ENCODE data around the gene HIPK4.
"Not testable (repeated sequence)": the region's sequence is repeated elsewhere in the genome, so short reads cannot be mapped to it uniquely, and the experiment has no call there.

HIPK4 gene

GRCh38 chr19:40415768-40416167 lies 25.8 kb upstream of the HIPK4 start:
- DNase-seq: no peak

GRCh38 chr19:40414542-40415535 lies 24.9 kb upstream of the HIPK4 start:
- DNase-seq: no peak

DNA sequence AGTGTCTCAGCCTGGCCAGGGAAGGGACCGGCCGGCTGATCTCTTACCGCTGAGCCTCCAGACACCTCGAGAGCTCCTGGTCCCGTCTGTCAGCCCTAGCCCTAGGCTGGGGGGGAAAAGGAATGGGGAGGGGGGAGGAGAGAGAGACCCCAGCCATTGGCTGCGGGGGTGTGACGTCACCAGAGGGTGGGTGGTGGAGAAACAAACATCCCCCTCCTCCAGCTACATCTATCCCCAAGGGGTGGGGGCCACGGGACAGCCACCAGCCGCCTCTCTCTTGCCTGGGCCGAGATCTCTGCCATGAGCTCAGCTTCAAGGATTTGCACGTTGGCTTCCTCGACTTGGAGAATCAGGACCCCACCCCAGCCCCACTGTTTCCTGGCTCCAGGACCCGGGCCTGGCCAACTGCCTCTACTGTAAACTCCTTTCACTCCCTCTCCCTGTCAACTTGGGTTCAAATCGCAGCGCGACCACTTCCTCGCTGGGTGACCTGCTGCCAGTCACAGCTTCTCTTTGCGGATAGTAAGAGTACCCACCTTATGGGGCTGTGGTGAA lies 23.4 kb upstream of the HIPK4 start, which contains the start of gene PRX:
Gene PRX, minus strand, starts transcription at position 88 of the 555 bp plus-strand sequence. CDS start 5,446 bp downstream, outside the sequence.
- no peak for DNase-seq

GRCh38 chr19:40412866-40413265 lies 22.9 kb upstream of the HIPK4 start:
- DNase-seq: no peak

DNA sequence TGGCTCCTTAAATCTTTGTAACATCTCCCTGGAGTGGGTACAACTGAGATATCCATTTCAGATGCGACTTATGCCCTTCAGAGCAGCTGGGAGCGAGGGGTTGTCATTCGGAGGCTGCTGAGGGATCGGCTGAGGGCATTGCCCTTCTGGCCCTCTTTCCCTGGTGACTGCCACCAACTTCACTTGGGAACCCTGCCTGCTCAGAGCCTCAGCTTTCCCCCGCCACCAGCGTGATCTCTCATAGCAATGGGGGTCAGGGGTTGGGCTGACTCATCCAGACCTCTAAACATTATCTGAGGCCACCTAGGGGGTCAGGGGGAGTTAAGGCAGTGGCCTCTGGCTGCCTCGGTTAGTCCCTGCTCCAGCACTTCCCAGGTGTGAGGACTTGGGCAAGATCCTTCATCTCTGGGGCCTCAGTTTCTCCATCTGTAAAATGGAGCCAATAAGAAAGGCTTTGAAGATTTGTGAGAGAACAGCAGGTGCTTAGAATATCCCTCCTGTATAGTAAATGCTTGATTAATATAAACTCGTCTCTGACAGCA lies 22.0 kb upstream of the HIPK4 start:
- DNase-seq: no peak

GRCh38 chr19:40411125-40411842 lies 21.3 kb upstream of the HIPK4 start:
- no peak for DNase-seq

DNA sequence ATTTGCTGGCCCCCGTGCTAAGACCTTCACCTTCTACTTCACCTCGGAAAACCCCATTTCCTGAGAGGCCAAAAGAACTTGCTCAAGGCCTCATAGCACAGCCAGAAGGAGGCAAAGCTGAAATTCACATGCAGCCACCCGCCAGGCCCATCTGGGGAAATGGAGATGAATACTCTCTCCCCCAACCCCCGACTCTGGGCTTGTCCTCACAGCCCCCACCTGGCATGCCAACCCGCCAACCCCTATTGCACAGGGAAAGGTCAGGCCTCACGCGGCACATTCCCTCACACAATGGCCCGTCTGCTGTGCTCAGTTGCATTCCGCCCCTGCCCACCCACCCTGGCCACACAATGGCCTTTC lies 20.0 kb upstream of the HIPK4 start:
- no peak for DNase-seq

GRCh38 chr19:40408598-40408925 lies 18.6 kb upstream of the HIPK4 start:
- not testable (repeated sequence) for DNase-seq

DNA sequence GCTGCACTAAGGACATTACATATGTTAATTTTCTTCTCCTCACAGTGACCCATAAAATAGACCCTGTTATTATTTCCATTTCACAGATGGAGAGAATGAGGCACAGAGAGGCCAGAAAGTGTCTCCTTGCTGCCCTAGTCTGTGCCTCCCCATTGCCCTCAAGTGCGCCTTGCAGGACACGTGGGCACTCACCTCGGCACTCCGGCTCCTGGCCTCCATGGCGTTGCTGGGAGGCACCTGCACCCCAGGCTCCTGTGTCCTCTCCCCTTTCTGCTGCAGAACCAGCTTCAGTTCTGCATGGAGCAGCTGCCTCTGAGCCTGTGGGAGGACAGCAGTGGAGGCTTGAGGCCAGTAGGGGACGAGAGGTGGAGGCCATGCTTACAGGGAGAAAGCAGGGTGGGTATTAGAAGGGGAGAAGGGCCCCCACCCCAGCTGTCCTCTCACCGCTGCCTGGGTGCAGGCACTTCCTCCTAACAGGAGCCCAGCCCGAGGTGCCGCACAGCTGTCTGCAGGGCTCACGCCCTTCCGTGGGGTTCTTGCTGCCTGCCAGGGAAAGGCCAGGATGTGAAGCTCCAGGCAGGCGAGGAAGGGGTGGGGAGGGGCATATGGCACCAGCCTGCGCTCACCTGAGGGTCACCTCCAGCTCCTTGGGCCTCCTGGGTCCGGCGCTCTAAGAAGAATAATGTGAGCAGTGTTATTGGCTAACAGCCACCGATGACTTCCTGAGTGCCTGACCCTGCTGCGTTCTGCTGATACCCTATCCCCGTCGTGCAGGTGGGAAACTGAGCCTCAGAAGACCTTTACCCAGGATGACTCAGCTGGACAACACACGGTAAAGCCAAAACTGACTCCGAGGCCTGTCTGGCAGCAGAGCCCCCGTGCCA lies 18.0 kb upstream of the HIPK4 start:
- no peak for DNase-seq

GRCh38 chr19:40403262-40403984 lies 13.4 kb upstream of the HIPK4 start:
- peak; percentile 71 for DNase-seq

DNA sequence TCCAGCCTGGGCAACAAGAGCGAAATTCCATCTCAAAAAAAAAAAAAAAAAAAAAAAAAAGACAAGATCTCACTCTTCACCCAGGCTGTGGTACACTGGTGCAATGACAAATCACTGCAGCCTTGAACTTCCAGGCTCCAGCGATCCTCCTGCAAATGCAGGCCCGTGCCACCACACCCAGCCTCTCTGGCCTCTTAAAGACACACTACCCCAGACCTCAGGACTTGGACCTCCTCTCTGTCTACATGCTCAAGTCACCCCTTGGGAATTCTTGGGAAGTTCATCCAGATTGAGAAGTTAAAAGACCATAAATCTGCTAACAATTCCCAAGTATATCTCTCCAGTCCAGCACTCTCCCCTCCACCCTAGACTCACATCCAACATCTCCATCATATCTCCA lies 10.6 kb upstream of the HIPK4 start:
- DNase-seq: no peak

GRCh38 chr19:40398417-40399131 lies 8.6 kb upstream of the HIPK4 start:
- peak; percentile 43 for DNase-seq

DNA sequence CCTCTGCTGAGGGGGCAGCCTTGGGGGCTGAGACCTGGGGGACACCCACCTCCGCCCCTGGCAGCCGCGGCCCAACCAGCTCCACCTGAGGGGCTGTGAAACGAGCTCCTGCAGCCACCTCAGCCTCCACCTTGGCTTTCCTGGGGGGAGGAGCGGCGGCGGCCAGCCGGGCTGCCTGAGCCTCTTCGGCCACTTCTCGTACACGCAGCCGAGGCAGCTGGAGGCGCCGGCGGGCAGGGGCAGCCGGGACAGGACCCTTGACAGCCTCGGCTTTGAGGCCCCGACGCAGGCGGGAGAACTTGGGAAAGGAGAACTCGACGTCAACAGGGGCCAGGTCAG lies 7.6 kb upstream of the HIPK4 start:
- DNase-seq: no peak

GRCh38 chr19:40396886-40397567 lies 7.0 kb upstream of the HIPK4 start:
- DNase-seq: no peak

- no peak for DNase-seq
Observed at GRCh38 chr19:40395956-40396355, 6.0 kb upstream of the HIPK4 start.

- no peak for DNase-seq
Observed at GRCh38 chr19:40394816-40395210, 4.8 kb upstream of the HIPK4 start.

DNA sequence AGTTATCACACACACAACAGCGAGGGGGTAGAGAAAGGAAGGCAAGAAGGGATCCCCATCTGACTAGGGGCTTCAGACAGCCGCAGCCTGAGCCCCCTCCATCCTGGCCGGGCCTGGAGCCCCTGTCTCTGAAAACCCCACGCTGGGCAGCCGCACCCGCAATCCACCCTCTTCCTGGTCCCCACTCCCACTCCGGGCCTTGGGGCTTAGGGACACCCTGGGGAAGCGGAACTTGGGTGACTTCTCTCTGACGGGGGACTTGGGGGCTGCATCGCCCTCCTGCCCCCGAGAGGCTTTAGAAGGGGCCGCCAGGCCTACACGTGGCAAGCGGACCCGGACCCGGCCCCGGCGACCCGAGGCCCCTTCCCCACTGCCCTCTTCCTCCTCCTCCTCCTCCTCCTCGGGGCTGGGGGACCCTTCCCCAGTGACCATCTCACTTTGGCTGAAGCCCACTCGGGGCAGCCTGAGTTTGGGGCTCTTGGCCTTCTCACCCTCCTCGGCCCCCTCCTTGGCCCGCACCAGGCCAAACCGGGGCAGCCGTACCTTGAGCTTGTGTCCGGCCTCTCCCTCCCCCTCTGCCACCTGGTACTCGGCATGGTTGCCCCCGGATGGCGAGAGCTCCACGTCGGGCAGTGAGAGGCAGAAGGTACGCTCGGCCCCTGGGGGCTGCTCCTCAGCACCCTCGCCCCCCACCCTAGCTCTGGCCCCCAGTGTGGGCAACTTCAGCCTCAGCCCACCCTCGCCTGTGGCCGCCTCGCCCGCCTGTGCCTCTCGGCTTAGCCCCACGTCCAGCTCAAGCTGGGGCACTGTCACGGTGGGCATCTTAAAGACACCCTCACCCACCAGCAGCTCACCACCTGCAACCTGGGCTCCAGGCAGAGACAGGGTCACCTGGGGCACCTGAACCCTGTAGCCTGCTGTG lies 4.2 kb upstream of the HIPK4 start:
- no peak for DNase-seq

DNA sequence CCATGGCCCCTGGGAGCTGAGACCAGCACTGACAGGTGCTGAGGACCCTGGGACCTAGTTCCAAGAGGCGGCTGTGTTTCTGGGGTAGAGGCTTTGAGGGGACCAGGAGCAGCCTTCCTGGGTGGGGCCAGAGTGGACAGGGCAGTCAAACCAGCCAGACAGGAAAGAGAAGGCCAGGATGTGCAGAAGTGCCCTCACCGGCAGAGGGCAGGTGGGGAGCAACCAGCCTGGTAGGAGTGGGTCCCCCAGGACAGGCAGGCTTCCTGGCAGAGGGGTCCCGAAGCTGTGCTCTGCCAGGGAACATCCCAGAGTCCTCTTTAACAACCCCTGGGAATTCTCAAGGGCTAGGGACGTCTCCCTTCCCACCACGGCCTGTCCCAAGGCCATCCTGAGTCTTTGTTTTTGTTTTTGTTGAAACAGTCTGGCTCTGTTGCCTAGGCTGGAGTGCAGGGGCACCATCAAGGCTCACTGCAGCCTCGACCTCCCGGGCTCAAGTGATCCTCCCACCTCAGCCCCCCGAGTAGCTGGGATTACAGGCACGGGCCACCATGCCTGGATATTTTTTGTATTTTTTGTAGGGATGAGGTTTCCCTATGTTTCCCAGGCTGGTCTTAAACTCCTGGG lies 3.0 kb upstream of the HIPK4 start:
- DNase-seq: no peak

DNA sequence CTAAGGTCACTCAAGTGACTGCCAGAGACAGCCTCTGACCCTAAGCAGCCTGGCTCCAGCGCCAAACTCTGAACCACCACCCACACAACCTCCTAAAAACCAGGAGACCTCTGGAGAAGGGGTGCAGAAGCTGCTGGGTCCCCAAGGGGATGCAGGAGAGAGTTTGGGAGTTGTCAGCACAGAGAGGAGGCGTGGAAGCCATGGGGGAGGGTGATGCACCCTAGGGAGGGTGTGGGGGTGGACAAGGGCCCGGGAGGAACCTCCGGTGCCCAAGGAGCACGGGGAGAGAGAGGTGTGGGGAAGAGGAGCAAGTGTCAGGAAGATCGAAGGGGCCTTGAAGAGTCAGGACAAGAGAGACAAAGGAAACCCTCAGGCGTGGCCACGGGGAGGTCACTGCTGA lies 2.1 kb upstream of the HIPK4 start:
- DNase-seq: no peak

Measured in activated CD8-positive, alpha-beta memory T cell treated with anti-CD3 and anti-CD28 coated beads, Interleukin-2, amount 50 U/mL, for 4 hours (primary cell).